ENCODE measurements around the gene SYP. TPM values are rescaled to one million over a fixed set of nuclear protein-coding genes. Genes with fewer than 3 reads are reported as not detected.

Gene SYP
- total and polyA plus RNA-seq, 9 of the 15 experiments (the other 6 are each of a cell fraction or from before 2014, with no cell fraction given), result 0.48 to 5.1 (median 2.6) TPM

DNA sequence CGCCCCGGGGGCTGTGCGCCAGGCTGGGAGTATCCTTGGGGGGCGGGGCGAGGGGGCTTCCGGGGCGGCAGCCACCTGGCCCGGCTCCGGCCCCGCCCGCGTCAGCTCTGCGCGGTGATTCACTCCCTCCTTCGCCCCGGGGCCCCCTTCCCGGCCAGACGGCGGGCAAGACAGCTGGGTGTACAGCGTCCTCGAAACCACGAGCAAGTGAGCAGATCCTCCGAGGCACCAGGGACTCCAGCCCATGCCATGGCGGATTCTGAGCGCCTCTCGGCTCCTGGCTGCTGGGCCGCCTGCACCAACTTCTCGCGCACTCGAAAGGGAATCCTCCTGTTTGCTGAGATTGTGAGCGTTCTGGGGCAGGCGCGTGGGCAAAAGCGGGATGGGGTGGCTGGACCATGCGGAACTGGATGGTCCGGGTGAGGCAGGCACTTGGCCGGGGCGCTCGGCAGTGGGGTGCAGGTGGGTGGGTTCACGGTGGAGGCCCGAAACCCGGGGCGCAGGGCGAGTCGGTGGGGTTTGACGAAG is 28.2 kb downstream of the SYP start, which contains the start of gene PLP2:
PLP2 (plus strand) TSS at position 147 of the 528 bp plus-strand sequence; CDS start at position 250, 103 bp downstream.
- intact Hi-C loops (cut with micrococcal nuclease) (loop anchor here (10.0 kb wide), 2 partner anchors 217 to 367 kb away; partner anchors contain the start of genes HDAC6 and OTUD5), in situ Hi-C loops (cut with MboI) (no loop called here)
- no peaks in the 10 kb centered on the region for H4K20me1 ChIP-seq (replicated peaks; ENCODE audit: control insufficient read depth, insufficient read depth, low read length)
- H3K27ac ChIP-seq (ENCODE audit: extremely low read depth, low read depth, low read length), result peak within 1 kb of the TSS; percentile 76
- no peaks in the 10 kb centered on the region for H3K9me3 ChIP-seq (replicated peaks; ENCODE audit: control insufficient read depth, insufficient read depth, low read depth, low read length)
- no peaks in the 10 kb centered on the region for H3K27me3 ChIP-seq (ENCODE audit: control insufficient read depth in 2 of 2, insufficient read depth in 2 of 2, low read length in 2 of 2)
- peaks cover 46 to 56% of the 10 kb centered on the region in 2 experiments for H3K4me1 ChIP-seq (replicated peaks in 1 of 2; ENCODE audit: control insufficient read depth in 2 of 2, insufficient read depth in 2 of 2, low read length in 2 of 2)
- H3K4me2 ChIP-seq (ENCODE audit: insufficient read depth, low read length), result peak within 1 kb of the TSS; percentile 91
- H2AFZ ChIP-seq (ENCODE audit: low read depth, low read length), result no peak within 1 kb of the TSS; the same call in 1 of the 2 replicates
- WGBS (ENCODE audit: insufficient coverage, low coverage, missing lambda C conversion rate), result 41% methylated on average over 8 of the region's 46 CpGs
- ATAC-seq, result peak; percentile 38
- POLR2A ChIA-PET, result interaction anchor here (0.6 to 1.7 kb wide), 6 partner anchors 13 to 101 kb away, joined by 3 to 5 read pairs (median 3); no protein-coding TSS in a partner anchor
- TSS peak; percentile 63 for BruUV-seq (replicated peaks)
- H3K9me1 ChIP-seq (ENCODE audit: control insufficient read depth, insufficient read depth, low read length), result no peaks in the 10 kb centered on the region
- CTCF ChIA-PET (ENCODE audit: low intra/inter-chr PET ratio), result no interaction called here
- no peak for FAIRE-seq
- peaks cover 34% of the 10 kb centered on the region for H3K79me2 ChIP-seq (ENCODE audit: control insufficient read depth, insufficient read depth, low read length)
- H3K4me3 ChIP-seq, result peak within 1 kb of the TSS; percentile 57
- DNase-seq (ENCODE audit: extremely low read depth in 1 of 4, low spot score in 3 of 4), result peak; percentile 49 to 64 (median 52)
- H3K36me3 ChIP-seq (ENCODE audit: control insufficient read depth, insufficient read depth, low read length), result peaks cover 39% of the 10 kb centered on the region; the same call in 2 of the 3 replicates
- peak within 1 kb of the TSS; percentile 67 to 91 for H3K9ac ChIP-seq (ENCODE audit: insufficient read depth in 1 of 2, low read depth in 2 of 2, low read length in 2 of 2)
- no peak for TF ChIP-seq USF1 (CRISPR knock-in tag; IDR thresholded peaks at IDR 0.05)
- TF ChIP-seq FOSL1 (tag; conservative IDR thresholded peaks at IDR 0.05), result peak; percentile 64
- 0 out of 2 replicates have a peak, but pooled peaks have one; percentile 35 for TF ChIP-seq POLR2AphosphoS5 (IDR thresholded peaks at IDR 0.05; ENCODE audit: control insufficient read depth, insufficient read depth, low read depth, low read length)
- TF ChIP-seq MTA3 (IDR thresholded peaks at IDR 0.05; ENCODE audit: borderline replicate concordance), result 0 out of 2 replicates have a peak, but pooled peaks have one; percentile 17
- peak; percentile 34; the same call in 1 of the 2 replicates for TF ChIP-seq PHF8 (IDR thresholded peaks at IDR 0.05; ENCODE audit: borderline replicate concordance, low read length)
- no peak for TF ChIP-seq ZNF140 (CRISPR knock-in tag; IDR thresholded peaks at IDR 0.05)
- 0 out of 2 replicates have a peak, but pooled peaks have one; percentile 22 for TF ChIP-seq TCF3 (CRISPR knock-in tag; IDR thresholded peaks at IDR 0.05)
- no peak for TF ChIP-seq TEAD2 (tag; IDR thresholded peaks at IDR 0.05)
- TF ChIP-seq, protein P1, sequence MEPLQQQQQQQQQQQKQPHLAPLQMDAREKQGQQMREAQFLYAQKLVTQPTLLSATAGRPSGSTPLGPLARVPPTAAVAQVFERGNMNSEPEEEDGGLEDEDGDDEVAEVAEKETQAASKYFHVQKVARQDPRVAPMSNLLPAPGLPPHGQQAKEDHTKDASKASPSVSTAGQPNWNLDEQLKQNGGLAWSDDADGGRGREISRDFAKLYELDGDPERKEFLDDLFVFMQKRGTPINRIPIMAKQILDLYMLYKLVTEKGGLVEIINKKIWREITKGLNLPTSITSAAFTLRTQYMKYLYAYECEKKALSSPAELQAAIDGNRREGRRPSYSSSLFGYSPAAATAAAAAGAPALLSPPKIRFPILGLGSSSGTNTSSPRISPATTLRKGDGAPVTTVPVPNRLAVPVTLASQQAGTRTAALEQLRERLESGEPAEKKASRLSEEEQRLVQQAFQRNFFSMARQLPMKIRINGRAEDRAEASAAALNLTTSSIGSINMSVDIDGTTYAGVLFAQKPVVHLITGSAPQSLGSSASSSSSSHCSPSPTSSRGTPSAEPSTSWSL (CRISPR knock-in tag; IDR thresholded peaks at IDR 0.05; ENCODE audit: borderline replicate concordance), result no peak
- no peak for TF ChIP-seq HMG20A (CRISPR knock-in tag; conservative IDR thresholded peaks at IDR 0.05)
- TF ChIP-seq NR2F6 (CRISPR knock-in tag; IDR thresholded peaks at IDR 0.05), result no peak
- no peak for TF ChIP-seq ZNF253 (CRISPR knock-in tag; conservative IDR thresholded peaks at IDR 0.05)
- TF ChIP-seq POLR2B (IDR thresholded peaks at IDR 0.05; ENCODE audit: low read depth, partially characterized antibody), result peak; percentile 59
- TF ChIP-seq, protein P2, sequence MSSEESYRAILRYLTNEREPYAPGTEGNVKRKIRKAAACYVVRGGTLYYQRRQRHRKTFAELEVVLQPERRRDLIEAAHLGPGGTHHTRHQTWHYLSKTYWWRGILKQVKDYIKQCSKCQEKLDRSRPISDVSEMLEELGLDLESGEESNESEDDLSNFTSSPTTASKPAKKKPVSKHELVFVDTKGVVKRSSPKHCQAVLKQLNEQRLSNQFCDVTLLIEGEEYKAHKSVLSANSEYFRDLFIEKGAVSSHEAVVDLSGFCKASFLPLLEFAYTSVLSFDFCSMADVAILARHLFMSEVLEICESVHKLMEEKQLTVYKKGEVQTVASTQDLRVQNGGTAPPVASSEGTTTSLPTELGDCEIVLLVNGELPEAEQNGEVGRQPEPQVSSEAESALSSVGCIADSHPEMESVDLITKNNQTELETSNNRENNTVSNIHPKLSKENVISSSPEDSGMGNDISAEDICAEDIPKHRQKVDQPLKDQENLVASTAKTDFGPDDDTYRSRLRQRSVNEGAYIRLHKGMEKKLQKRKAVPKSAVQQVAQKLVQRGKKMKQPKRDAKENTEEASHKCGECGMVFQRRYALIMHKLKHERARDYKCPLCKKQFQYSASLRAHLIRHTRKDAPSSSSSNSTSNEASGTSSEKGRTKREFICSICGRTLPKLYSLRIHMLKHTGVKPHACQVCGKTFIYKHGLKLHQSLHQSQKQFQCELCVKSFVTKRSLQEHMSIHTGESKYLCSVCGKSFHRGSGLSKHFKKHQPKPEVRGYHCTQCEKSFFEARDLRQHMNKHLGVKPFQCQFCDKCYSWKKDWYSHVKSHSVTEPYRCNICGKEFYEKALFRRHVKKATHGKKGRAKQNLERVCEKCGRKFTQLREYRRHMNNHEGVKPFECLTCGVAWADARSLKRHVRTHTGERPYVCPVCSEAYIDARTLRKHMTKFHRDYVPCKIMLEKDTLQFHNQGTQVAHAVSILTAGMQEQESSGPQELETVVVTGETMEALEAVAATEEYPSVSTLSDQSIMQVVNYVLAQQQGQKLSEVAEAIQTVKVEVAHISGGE (CRISPR knock-in tag; IDR thresholded peaks at IDR 0.05), result 0 out of 6 replicates have a peak, but pooled peaks of 1 of the 3 experiments have one; percentile 28
